Measurements from ENCODE around the gene EFNB1.
A peak's percentile ranks its signal among the peaks of the same experiment; 100 is the strongest.

GRCh38 chrX:68822641-68823410 is 6.0 kb upstream of the EFNB1 start:
- no peak for TF ChIP-seq POLR2A (IDR thresholded peaks at IDR 0.05)
- peak in 8 of 11 experiments; percentile 18 to 60 (median 48) for TF ChIP-seq CTCF (IDR thresholded peaks at IDR 0.05 in 8 of 11, conservative IDR thresholded peaks at IDR 0.05 in 3 of 11)
- TF ChIP-seq POLR2AphosphoS5 (IDR thresholded peaks at IDR 0.05), result no peak

Data from spleen (tissue), 7 donors.